ENCODE results near the gene RUNX3.

DNA sequence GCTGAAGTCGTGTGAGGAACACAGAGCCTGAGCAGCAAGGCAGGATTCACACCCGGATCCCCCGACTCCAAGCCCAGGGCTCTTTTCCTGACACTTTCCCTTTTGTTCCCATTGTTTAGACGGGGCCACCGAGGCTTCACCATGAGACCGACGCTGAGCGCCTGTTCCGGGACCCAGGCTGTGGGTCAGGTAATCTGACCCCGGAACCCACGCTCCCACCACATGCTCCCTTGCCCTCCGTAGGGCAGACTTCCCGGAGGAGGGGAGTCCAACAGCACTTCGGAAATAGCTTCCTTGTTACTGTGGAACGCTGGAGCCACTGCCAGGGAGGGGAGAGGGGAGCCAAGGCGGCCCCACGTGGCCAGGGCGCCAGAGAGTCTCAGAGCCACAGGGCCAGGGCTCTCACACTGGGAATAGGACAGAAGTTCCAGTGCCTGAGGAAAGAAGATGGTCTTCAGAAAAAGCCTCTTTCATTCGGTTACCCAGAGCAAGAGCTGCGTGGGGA lies 18.4 kb downstream of the RUNX3 start:
- TF ChIP-seq, protein P1, sequence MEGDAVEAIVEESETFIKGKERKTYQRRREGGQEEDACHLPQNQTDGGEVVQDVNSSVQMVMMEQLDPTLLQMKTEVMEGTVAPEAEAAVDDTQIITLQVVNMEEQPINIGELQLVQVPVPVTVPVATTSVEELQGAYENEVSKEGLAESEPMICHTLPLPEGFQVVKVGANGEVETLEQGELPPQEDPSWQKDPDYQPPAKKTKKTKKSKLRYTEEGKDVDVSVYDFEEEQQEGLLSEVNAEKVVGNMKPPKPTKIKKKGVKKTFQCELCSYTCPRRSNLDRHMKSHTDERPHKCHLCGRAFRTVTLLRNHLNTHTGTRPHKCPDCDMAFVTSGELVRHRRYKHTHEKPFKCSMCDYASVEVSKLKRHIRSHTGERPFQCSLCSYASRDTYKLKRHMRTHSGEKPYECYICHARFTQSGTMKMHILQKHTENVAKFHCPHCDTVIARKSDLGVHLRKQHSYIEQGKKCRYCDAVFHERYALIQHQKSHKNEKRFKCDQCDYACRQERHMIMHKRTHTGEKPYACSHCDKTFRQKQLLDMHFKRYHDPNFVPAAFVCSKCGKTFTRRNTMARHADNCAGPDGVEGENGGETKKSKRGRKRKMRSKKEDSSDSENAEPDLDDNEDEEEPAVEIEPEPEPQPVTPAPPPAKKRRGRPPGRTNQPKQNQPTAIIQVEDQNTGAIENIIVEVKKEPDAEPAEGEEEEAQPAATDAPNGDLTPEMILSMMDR (optimal IDR thresholded peaks at IDR 0.05 in 1 of 3, IDR thresholded peaks at IDR 0.05 in 1 of 3, conservative IDR thresholded peaks at IDR 0.05 in 1 of 3; ENCODE audit: extremely low read depth in 1 of 3, insufficient read depth in 2 of 3, low read length in 3 of 3): no peak
- TF ChIP-seq EZH2 (IDR thresholded peaks at IDR 0.05; ENCODE audit: low read length): no peak

All from keratinocyte (primary cell).